HepG2 (cell line): ENCODE results near the gene SLBP. TPM values are rescaled to one million over a fixed set of nuclear protein-coding genes. Genes with fewer than 3 reads are reported as not detected.

Source experiments
- ARHGAP35 ChIP-seq: sonication (generic); formaldehyde crosslinking; IDR thresholded peaks from 2 replicates; pipeline ENCODE4 v1.9.0; 2022; ENCODE audit warnings: mild to moderate bottlenecking, inconsistent platforms, moderate library complexity, missing genetic modification reagents, borderline replicate concordance
- HNRNPK ChIP-seq: fragments of 200-400 bp; formaldehyde crosslinking; IDR thresholded peaks from 2 replicates; pipeline ENCODE4 v1.6.1; 2018; ENCODE audit warnings: low read length, low read depth, moderate library complexity, mild to moderate bottlenecking; ENCODE audit not compliant: poor library complexity, severe bottlenecking
- HNRNPLL ChIP-seq: fragments of 200-400 bp; formaldehyde crosslinking; IDR thresholded peaks from 2 replicates; pipeline ENCODE4 v1.6.1; 2017; ENCODE audit warnings: mild to moderate bottlenecking, low read depth, low read length; ENCODE audit not compliant: poor library complexity, severe bottlenecking
- NCOA1 ChIP-seq: sonication (generic); formaldehyde crosslinking; IDR thresholded peaks from 2 replicates; pipeline ENCODE4 v1.9.0; 2021; ENCODE audit warnings: missing genetic modification reagents
- PHF21A ChIP-seq: sonication (generic); formaldehyde crosslinking; IDR thresholded peaks from 2 replicates; pipeline ENCODE4 v1.5.0; 2020; ENCODE audit warnings: mild to moderate bottlenecking, missing genetic modification reagents
- SRY ChIP-seq: sonication (generic); formaldehyde crosslinking; IDR thresholded peaks from 2 replicates; pipeline ENCODE4 v1.8.0; 2022; ENCODE audit warnings: mild to moderate bottlenecking, missing genetic modification reagents
- TCF7L2 ChIP-seq: IDR thresholded peaks from 2 replicates; pipeline ENCODE4 v1.6.1; 2011; ENCODE audit warnings: mild to moderate bottlenecking, low read depth, low read length, moderate library complexity
- TEAD3 ChIP-seq: optimal IDR thresholded peaks from 2 replicates; pipeline ENCODE3; 2016; ENCODE audit warnings: borderline replicate concordance
- ZNF577 ChIP-seq: sonication (generic); formaldehyde crosslinking; IDR thresholded peaks from 2 replicates; pipeline ENCODE4 v1.4.0; 2020; ENCODE audit warnings: mild to moderate bottlenecking, low read depth, missing genetic modification reagents, borderline replicate concordance
- ZNF703 ChIP-seq: sonication (generic); formaldehyde crosslinking; IDR thresholded peaks from 2 replicates; pipeline ENCODE4 v1.5.1; 2020; ENCODE audit warnings: missing genetic modification reagents, mild to moderate bottlenecking, moderate library complexity, borderline replicate concordance
- ZNF780A ChIP-seq: sonication (generic); formaldehyde crosslinking; IDR thresholded peaks from 2 replicates; pipeline ENCODE4 v1.8.0; 2022; ENCODE audit warnings: mild to moderate bottlenecking, missing genetic modification reagents, moderate library complexity
- polyA plus RNA-seq, 8 experiments: library from polyadenylated mRNA; depleted of rRNA in 3 of 8; stranded (reverse) in 7 of 8; unstranded in 1 of 8; fragments of >200 nt; fragmentation: Illumina TruSeq in 4 of 8; extraction: Trizol in 4 of 8; gene quantifications; 2 replicates each; pipeline versions ENCODE4 v1.2.1 to v1.2.3, GENCODE V29; 2011 to 2016; ENCODE audit warnings: low read depth in 4 of 8, missing spikeins in 1 of 8, mixed read lengths in 1 of 8; ENCODE audit not compliant: insufficient read depth in 1 of 8
- total RNA-seq, 5 experiments: library from RNA; depleted of rRNA; stranded (reverse); fragments of >200 nt; fragmentation: Illumina TruSeq; extraction: Trizol; gene quantifications; 2 replicates each; pipeline ENCODE4 v1.2.3, GENCODE V29; 2016; ENCODE audit warnings: low read depth in 1 of 5
- TF ChIP-seq, protein P1 (sequence below): sonication (generic); formaldehyde crosslinking; IDR thresholded peaks from 2 replicates; pipeline ENCODE4 v1.5.0; 2020; ENCODE audit warnings: mild to moderate bottlenecking, missing genetic modification reagents
- TF ChIP-seq, protein P2 (sequence below): sonication (generic); formaldehyde crosslinking; IDR thresholded peaks from 2 replicates; pipeline ENCODE4 v1.9.0; 2021; ENCODE audit warnings: missing genetic modification reagents, mild to moderate bottlenecking, borderline replicate concordance

Gene SLBP
- total and polyA plus RNA-seq, 2 of the 13 experiments (the other 11 are each of a cell fraction or from before 2014, with no cell fraction given): 43.9 to 104 TPM

DNA sequence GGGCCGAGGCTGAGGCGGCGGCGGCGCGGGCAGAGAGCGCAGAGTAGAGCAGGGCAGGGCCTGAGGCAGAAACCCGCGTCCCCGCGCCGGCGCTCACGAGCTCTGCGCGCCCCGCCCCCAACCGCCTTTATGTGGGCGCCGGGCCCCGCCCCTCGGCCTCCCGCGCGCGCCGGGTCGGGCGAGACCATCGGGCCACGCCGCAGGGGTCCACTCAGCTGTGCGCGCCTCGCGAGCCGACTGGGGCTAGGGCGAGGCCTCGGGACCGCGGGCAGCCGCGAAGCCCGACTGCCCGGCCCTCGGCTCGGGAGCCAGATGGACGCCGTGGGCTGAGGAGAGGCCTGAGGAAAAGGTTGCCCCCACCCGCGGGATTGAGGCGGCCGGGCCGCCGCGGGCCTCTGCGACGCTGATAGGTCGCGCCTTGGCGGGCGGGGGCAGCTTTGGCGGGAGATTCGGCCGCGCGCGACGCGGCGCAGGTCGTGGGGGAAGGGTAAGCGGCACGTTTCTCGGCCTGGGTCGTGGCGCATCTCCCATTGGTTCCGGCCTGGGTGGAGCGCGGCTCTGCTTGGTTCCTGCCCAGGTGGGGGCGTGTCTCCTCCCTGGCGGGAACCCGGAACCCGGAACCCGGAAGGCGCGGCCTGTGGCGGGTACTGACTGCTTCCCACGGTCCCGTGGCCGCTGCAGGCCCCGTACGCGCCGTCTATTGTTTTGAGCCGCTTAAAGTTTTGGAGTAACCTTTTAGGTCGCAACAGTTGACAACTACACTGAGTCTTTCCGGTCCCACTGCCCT, at the start of gene SLBP (continued):
- TF ChIP-seq ZNF577 (CRISPR knock-in tag) (peak; percentile 89; the same call in 1 of the 2 replicates), TCF7L2 (no peak), HNRNPK (no peak), NCOA1 (CRISPR knock-in tag) (no peak), ARHGAP35 (CRISPR knock-in tag) (peak; percentile 94; the same call in 1 of the 2 replicates), TEAD3 (CRISPR knock-in tag) (peak; percentile 79), ZNF780A (CRISPR knock-in tag) (peak; percentile 87; the same call in 1 of the 2 replicates), ZNF703 (CRISPR knock-in tag) (0 out of 2 replicates have a peak, but pooled peaks have one; percentile 89), SRY (CRISPR knock-in tag) (peak; percentile 95), HNRNPLL (peak; percentile 44), PHF21A (CRISPR knock-in tag) (no peak; the same call in 1 of the 2 replicates)
- TF ChIP-seq, protein P1, sequence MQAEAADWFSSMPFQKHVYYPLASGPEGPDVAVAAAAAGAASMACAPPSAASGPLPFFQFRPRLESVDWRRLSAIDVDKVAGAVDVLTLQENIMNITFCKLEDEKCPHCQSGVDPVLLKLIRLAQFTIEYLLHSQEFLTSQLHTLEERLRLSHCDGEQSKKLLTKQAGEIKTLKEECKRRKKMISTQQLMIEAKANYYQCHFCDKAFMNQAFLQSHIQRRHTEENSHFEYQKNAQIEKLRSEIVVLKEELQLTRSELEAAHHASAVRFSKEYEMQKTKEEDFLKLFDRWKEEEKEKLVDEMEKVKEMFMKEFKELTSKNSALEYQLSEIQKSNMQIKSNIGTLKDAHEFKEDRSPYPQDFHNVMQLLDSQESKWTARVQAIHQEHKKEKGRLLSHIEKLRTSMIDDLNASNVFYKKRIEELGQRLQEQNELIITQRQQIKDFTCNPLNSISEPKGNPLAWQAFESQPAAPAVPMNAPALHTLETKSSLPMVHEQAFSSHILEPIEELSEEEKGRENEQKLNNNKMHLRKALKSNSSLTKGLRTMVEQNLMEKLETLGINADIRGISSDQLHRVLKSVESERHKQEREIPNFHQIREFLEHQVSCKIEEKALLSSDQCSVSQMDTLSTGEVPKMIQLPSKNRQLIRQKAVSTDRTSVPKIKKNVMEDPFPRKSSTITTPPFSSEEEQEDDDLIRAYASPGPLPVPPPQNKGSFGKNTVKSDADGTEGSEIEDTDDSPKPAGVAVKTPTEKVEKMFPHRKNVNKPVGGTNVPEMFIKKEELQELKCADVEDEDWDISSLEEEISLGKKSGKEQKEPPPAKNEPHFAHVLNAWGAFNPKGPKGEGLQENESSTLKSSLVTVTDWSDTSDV: peak; percentile 83; the same call in 1 of the 2 replicates
- TF ChIP-seq, protein P2, sequence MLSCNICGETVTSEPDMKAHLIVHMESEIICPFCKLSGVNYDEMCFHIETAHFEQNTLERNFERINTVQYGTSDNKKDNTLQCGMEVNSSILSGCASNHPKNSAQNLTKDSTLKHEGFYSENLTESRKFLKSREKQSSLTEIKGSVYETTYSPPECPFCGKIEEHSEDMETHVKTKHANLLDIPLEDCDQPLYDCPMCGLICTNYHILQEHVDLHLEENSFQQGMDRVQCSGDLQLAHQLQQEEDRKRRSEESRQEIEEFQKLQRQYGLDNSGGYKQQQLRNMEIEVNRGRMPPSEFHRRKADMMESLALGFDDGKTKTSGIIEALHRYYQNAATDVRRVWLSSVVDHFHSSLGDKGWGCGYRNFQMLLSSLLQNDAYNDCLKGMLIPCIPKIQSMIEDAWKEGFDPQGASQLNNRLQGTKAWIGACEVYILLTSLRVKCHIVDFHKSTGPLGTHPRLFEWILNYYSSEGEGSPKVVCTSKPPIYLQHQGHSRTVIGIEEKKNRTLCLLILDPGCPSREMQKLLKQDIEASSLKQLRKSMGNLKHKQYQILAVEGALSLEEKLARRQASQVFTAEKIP (CRISPR knock-in tag): no peak
